Astrocyte of the spinal cord (primary cell): ENCODE results near the gene ZFHX3.
A peak's percentile ranks its signal among the peaks of the same experiment; 100 is the strongest.

ENCODE experiments used
- DNase-seq: peaks from one replicate; pipeline ENCODE4 v3.0.0; 2011; ENCODE audit warnings: low read depth, low spot score
- H3K4me3 ChIP-seq: 2 replicates; pipeline ENCODE4 v1.5.1; 2011; ENCODE audit warnings: low read depth, mild to moderate bottlenecking, low read length, moderate library complexity
- CTCF ChIP-seq: IDR thresholded peaks from 2 replicates; pipeline ENCODE4 v1.5.1; 2012; ENCODE audit warnings: low read depth, mild to moderate bottlenecking, low read length, inconsistent platforms
- in situ Hi-C: cut with HindIII; loops from 2 replicates; pipeline ENCODE4 v1.10.0; 2017; ENCODE audit warnings: low sequenced_read_pairs

The ZFHX3 gene

GRCh38 chr16:72862090-72862489 is 185.8 kb downstream of the ZFHX3 start:
- TF ChIP-seq CTCF = no peak
- H3K4me3 ChIP-seq = no peak overlapping the region

GRCh38 chr16:72860726-72861562 is 187.0 kb downstream of the ZFHX3 start:
- no peak overlapping the region for H3K4me3 ChIP-seq
- no peak for DNase-seq
- no peak for TF ChIP-seq CTCF
- in situ Hi-C loops = no loop called here

More at GRCh38 chr16:72862090-72862489, 185.8 kb downstream of the ZFHX3 start:
- no peak for DNase-seq
- in situ Hi-C loops = no loop called here

- no peak for TF ChIP-seq CTCF
- in situ Hi-C loops = no loop called here
- no peak for DNase-seq
- H3K4me3 ChIP-seq = no peak overlapping the region
Measured at GRCh38 chr16:72859581-72859980, 188.3 kb downstream of the ZFHX3 start.

GRCh38 chr16:72858665-72859493 is 189.0 kb downstream of the ZFHX3 start:
- in situ Hi-C loops = no loop called here
- peak; percentile 50 for DNase-seq
- no peak overlapping the region for H3K4me3 ChIP-seq
- TF ChIP-seq CTCF = peak; percentile 16

GRCh38 chr16:72857834-72858664 is 189.9 kb downstream of the ZFHX3 start:
- in situ Hi-C loops = no loop called here
- H3K4me3 ChIP-seq = no peak overlapping the region
- no peak for DNase-seq
- no peak for TF ChIP-seq CTCF

- H3K4me3 ChIP-seq = no peak overlapping the region
- in situ Hi-C loops = no loop called here
- peak; percentile 47 for TF ChIP-seq CTCF
- DNase-seq = no peak
Measured at GRCh38 chr16:72856797-72857196, 191.1 kb downstream of the ZFHX3 start.
